ENCODE measurements around the gene DCST1. TPM values are rescaled to one million over a fixed set of nuclear protein-coding genes. Genes with fewer than 3 reads are reported as not detected.

DCST1 gene
- total and polyA plus RNA-seq, 8 donors: 0.57 to 0.87 (median 0.79) TPM; not detected in 2

- TF ChIP-seq CTCF (IDR thresholded peaks at IDR 0.05): no peak
- Histone ChIP-seq H3K27me3 (peaks cover 49 to 65% of the 10 kb centered on the region in 2 donors), H3K4me3 (no peak overlapping the region), H3K36me3 (no peaks in the 10 kb centered on the region), H3K9me3 (no peaks in the 10 kb centered on the region), H3K4me1 (peaks cover 45 to 75% of the 10 kb centered on the region in 2 donors), H3K27ac (no peak overlapping the region)
- DNase-seq: peak in 1 of 4 donors; percentile 43
- intact Hi-C loops (cut with DNase I): no loop called here
- no peak for ATAC-seq
Observed at GRCh38 chr1:155083052-155083541, 49.5 kb downstream of the DCST1 start.

- ATAC-seq: no peak
- intact Hi-C loops (cut with DNase I): no loop called here
- H3K4me3 ChIP-seq: peak overlapping the region in 1 of 2 donors; percentile 69
Observed at GRCh38 chr1:155083865-155084721, 50.5 kb downstream of the DCST1 start.

GRCh38 chr1:155084722-155085503, 51.3 kb downstream of the DCST1 start:
- peak; percentile 87 to 96 for TF ChIP-seq CTCF (IDR thresholded peaks at IDR 0.05)
- Histone ChIP-seq H3K27me3 (peaks cover 41 to 47% of the 10 kb centered on the region in 2 donors), H3K4me1 (peaks cover 35 to 56% of the 10 kb centered on the region in 2 donors), H3K9me3 (no peaks in the 10 kb centered on the region), H3K27ac (peak overlapping the region; percentile 87 to 94), H3K36me3 (no peaks in the 10 kb centered on the region), H3K4me3 (peak overlapping the region; percentile 58 to 69)
- DNase-seq: peak; percentile 94 to 99 (median 96)
- ATAC-seq: peak; percentile 90
- intact Hi-C loops (cut with DNase I): no loop called here

More at GRCh38 chr1:155083865-155084721, 50.5 kb downstream of the DCST1 start:
- Histone ChIP-seq H3K27me3 (peaks cover 49 to 55% of the 10 kb centered on the region in 2 donors), H3K4me1 (peaks cover 42 to 65% of the 10 kb centered on the region in 2 donors), H3K27ac (peak overlapping the region in 1 of 2 donors; percentile 87), H3K9me3 (no peaks in the 10 kb centered on the region), H3K36me3 (no peaks in the 10 kb centered on the region)
- peak in 1 of 4 donors; percentile 14 for DNase-seq
- TF ChIP-seq CTCF (IDR thresholded peaks at IDR 0.05): no peak

GRCh38 chr1:155085504-155086127, 52.0 kb downstream of the DCST1 start:
- H3K27me3 ChIP-seq: peaks cover 34 to 40% of the 10 kb centered on the region in 2 donors
- DNase-seq (peak in 2 of 4 donors; percentile 80 to 88), ATAC-seq (peak; percentile 54)
- H3K4me3 ChIP-seq: peak overlapping the region; percentile 58 to 69
- TF ChIP-seq CTCF (IDR thresholded peaks at IDR 0.05): no peak
- H3K36me3 ChIP-seq: no peaks in the 10 kb centered on the region
- H3K4me1 ChIP-seq: peaks cover 27 to 49% of the 10 kb centered on the region in 2 donors
- H3K9me3 ChIP-seq: no peaks in the 10 kb centered on the region
- intact Hi-C loops (cut with DNase I): no loop called here
- H3K27ac ChIP-seq: peak overlapping the region; percentile 87 to 94
